IMR-90 (cell line): ENCODE data around the gene CD300LD. TPM values are rescaled to one million over a fixed set of nuclear protein-coding genes. Genes with fewer than 3 reads are reported as not detected.

Source experiments
- ATAC-seq: fragments of 200-7000 bp; cut with Tn5 transposase; 2 replicates; pipeline ENCODE4 v1.9.1; 2020; ENCODE audit warnings: low read depth, mild to moderate bottlenecking, moderate library complexity
- BruUV-seq: library from RNA; stranded (reverse); fragments of 400-500 nt; replicated peaks from 2 replicates; lab custom pipeline; 2021; lab: Mats Ljungman, UMichigan
- CTCF ChIA-PET: fragments of 300-600 bp; formaldehyde crosslinking; extraction: SDS; loops from one replicate; lab custom pipeline; 2021; ENCODE audit warnings: antibody characterized with exemption; lab: Yijun Ruan, JAX
- POLR2A ChIA-PET: fragments of 300-600 bp; sonication (Branson Sonifier 250); formaldehyde crosslinking; loops from one replicate; lab custom pipeline; 2022; ENCODE audit warnings: antibody characterized with exemption; ENCODE audit not compliant: unreplicated experiment; lab: Charles Lee
- DNase-seq: peaks from one replicate; pipeline ENCODE4 v3.0.0; 2013
- H2AFZ ChIP-seq: replicated peaks from 2 replicates; pipeline ENCODE3; 2013; ENCODE audit warnings: low read length, mild to moderate bottlenecking; ENCODE audit not compliant: poor library complexity
- H2AK5ac ChIP-seq: 2 replicates; pipeline ENCODE4 v1.6.1; 2013; ENCODE audit warnings: low read depth, low read length, inconsistent platforms
- H2AK9ac ChIP-seq: replicated peaks from 2 replicates; pipeline ENCODE3; 2013; ENCODE audit warnings: mild to moderate bottlenecking, low read depth, low read length, moderate library complexity; ENCODE audit not compliant: poor library complexity
- H2BK120ac ChIP-seq: 2 replicates; pipeline ENCODE4 v1.6.1; 2013; ENCODE audit warnings: low read depth, low read length, inconsistent platforms
- H2BK15ac ChIP-seq: 3 replicates; pipeline ENCODE4 v1.6.1; 2013; ENCODE audit warnings: low read depth, low read length, inconsistent platforms
- H2BK20ac ChIP-seq: 2 replicates; pipeline ENCODE4 v1.6.1; 2013; ENCODE audit warnings: low read depth, mild to moderate bottlenecking, inconsistent platforms, low read length, moderate library complexity
- H2BK5ac ChIP-seq: 2 replicates; pipeline ENCODE4 v1.6.1; 2013; ENCODE audit warnings: mild to moderate bottlenecking, low read depth, low read length, inconsistent platforms; ENCODE audit not compliant: poor library complexity, severe bottlenecking
- H3K14ac ChIP-seq: replicated peaks from 2 replicates; pipeline ENCODE4 v1.6.1; 2013; ENCODE audit warnings: low read depth, low read length, inconsistent platforms
- H3K18ac ChIP-seq: 2 replicates; pipeline ENCODE4 v1.6.1; 2013; ENCODE audit warnings: low read depth, low read length, control low read depth
- H3K23ac ChIP-seq: 2 replicates; pipeline ENCODE4 v1.6.1; 2013; ENCODE audit warnings: low read depth, low read length, inconsistent platforms
- H3K27ac ChIP-seq: 2 replicates; pipeline ENCODE4 v1.5.1; 2013; ENCODE audit warnings: mild to moderate bottlenecking, control low read depth, low read length; ENCODE audit not compliant: insufficient read depth
- H3K27me3 ChIP-seq: 2 replicates; pipeline ENCODE4 v1.6.1; 2013; ENCODE audit warnings: low read length; ENCODE audit not compliant: control insufficient read depth, insufficient read depth
- H3K36me3 ChIP-seq: 2 replicates; pipeline ENCODE4 v1.6.1; 2013; ENCODE audit warnings: low read length, mixed read lengths; ENCODE audit not compliant: control insufficient read depth, insufficient read depth
- H3K4ac ChIP-seq: 2 replicates; pipeline ENCODE4 v1.6.1; 2013; ENCODE audit warnings: low read depth, low read length, inconsistent platforms
- H3K4me1 ChIP-seq: 2 replicates; pipeline ENCODE4 v1.6.1; 2013; ENCODE audit warnings: low read length, mixed read lengths; ENCODE audit not compliant: control insufficient read depth, insufficient read depth
- H3K4me2 ChIP-seq: 2 replicates; pipeline ENCODE4 v1.6.1; 2013; ENCODE audit warnings: low read depth, mild to moderate bottlenecking, control low read depth, low read length, moderate library complexity
- H3K4me3 ChIP-seq: 2 replicates; pipeline ENCODE4 v1.5.1; 2013; ENCODE audit warnings: low read depth, mild to moderate bottlenecking, control low read depth, low read length, moderate library complexity; ENCODE audit not compliant: insufficient read depth
- H3K56ac ChIP-seq: 2 replicates; pipeline ENCODE4 v1.6.1; 2013; ENCODE audit warnings: low read length, inconsistent platforms; ENCODE audit not compliant: insufficient read depth; ENCODE audit errors: extremely low read depth
- H3K79me1 ChIP-seq, 2 experiments: 2 replicates each; pipeline ENCODE4 v1.6.1; 2013; ENCODE audit warnings: low read length in 2 of 2, inconsistent platforms in 1 of 2, low read depth in 1 of 2
- H3K9ac ChIP-seq: 2 replicates; pipeline ENCODE4 v1.6.1; 2013; ENCODE audit warnings: low read depth, low read length, control low read depth
- H3K9me1 ChIP-seq: 2 replicates; pipeline ENCODE4 v1.6.1; 2013; ENCODE audit warnings: low read length, inconsistent platforms; ENCODE audit not compliant: insufficient read depth
- H3K9me3 ChIP-seq: 2 replicates; pipeline ENCODE4 v1.6.1; 2013; ENCODE audit warnings: low read length; ENCODE audit not compliant: control insufficient read depth, insufficient read depth
- H4K20me1 ChIP-seq: 2 replicates; pipeline ENCODE4 v1.6.1; 2013; ENCODE audit warnings: low read length, inconsistent platforms; ENCODE audit not compliant: insufficient read depth
- H4K5ac ChIP-seq: 2 replicates; pipeline ENCODE4 v1.6.1; 2013; ENCODE audit warnings: mild to moderate bottlenecking, low read depth, low read length, control low read depth
- H4K8ac ChIP-seq, 2 experiments: 2 replicates each; pipeline ENCODE4 v1.6.1; 2013; ENCODE audit warnings: low read depth in 2 of 2, low read length in 2 of 2, control low read depth in 1 of 2, inconsistent platforms in 1 of 2
- H4K91ac ChIP-seq: 2 replicates; pipeline ENCODE4 v1.6.1; 2013; ENCODE audit warnings: low read depth, low read length, inconsistent platforms; ENCODE audit not compliant: insufficient read depth
- CTCF ChIP-seq: conservative IDR thresholded peaks from 2 replicates; pipeline ENCODE4 v1.5.1; 2012; ENCODE audit warnings: mild to moderate bottlenecking, low read depth, low read length, improper control_type of control experiment
- MXI1 ChIP-seq: IDR thresholded peaks from 2 replicates; pipeline ENCODE4 v1.6.1; 2012; ENCODE audit warnings: low read depth, mild to moderate bottlenecking, low read length, moderate library complexity, borderline replicate concordance
- RCOR1 ChIP-seq: IDR thresholded peaks from 2 replicates; pipeline ENCODE4 v1.6.1; 2012; ENCODE audit warnings: mild to moderate bottlenecking, low read length, improper control_type of control experiment; ENCODE audit not compliant: insufficient replicate concordance
- RFX5 ChIP-seq: IDR thresholded peaks from 2 replicates; pipeline ENCODE4 v1.8.0; 2012; ENCODE audit warnings: low read depth, mild to moderate bottlenecking, low read length, moderate library complexity
- WGBS, 2 experiments: methylation state at CpG; one replicate each; pipeline versions ENCODE4 v1.1.5 to v1.1.7; 2013; ENCODE audit warnings: missing lambda C conversion rate in 2 of 2; ENCODE audit not compliant: insufficient read length in 1 of 2; ENCODE audit errors: extremely low coverage in 2 of 2; 5-methylcytosine and 5-hydroxymethylcytosine counted together
- dilution Hi-C: fragments of 300-500 bp; cut with HindIII; formaldehyde crosslinking; loops from one replicate; pipeline ENCODE4 v1.14.3; 2018; ENCODE audit warnings: low sequenced_read_pairs; ENCODE audit not compliant: unreplicated experiment
- in situ Hi-C: fragments of 300-500 bp; cut with MboI; formaldehyde crosslinking; loops from 3 replicates; pipeline ENCODE4 v1.14.3; 2019; ENCODE audit warnings: low sequenced_read_pairs, inconsistent platforms, mixed read lengths
- intact Hi-C: fragments of 100-400 bp; cut with micrococcal nuclease; formaldehyde crosslinking; loops from 2 replicates; pipeline ENCODE4 v1.10.0; 2022
- polyA plus RNA-seq, 3 experiments: library from polyadenylated mRNA; depleted of rRNA; stranded (reverse); fragments of >200 nt; gene quantifications; 2 replicates each; pipeline ENCODE4 v1.2.3, GENCODE V29; 2012; ENCODE audit warnings: low replicate concordance in 1 of 3
- total RNA-seq: library from RNA; depleted of rRNA; stranded (reverse); fragments of >200 nt; gene quantifications from 2 replicates; pipeline ENCODE4 v1.2.3, GENCODE V29; 2012

CD300LD gene
- total and polyA plus RNA-seq, 2 of the 4 experiments (the other 2 are of a cell fraction) = not detected

DNA sequence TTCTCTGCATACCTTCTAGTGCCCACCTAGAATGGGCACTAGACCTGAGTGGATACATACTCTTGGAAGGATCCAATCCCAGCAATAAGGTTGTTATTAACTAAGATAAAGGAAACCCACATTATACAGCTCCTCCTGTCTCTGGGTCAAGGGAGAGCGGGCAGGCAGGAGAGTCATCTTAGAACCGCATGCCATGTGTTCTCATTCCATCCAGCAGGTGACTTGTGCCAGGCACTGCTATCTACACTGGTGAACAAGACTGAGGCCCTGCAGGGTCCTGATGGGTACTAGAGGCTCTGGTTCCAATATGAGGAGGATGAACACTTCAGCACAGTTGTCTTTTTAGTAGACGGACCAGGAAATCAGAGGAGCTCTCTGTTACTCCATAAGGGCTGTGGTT lies 18.9 kb downstream of the CD300LD start:
- BruUV-seq = no TSS peak
- Histone ChIP-seq H4K5ac (no peak overlapping the region), H2BK20ac (no peak overlapping the region), H2AFZ (no peak overlapping the region), H3K23ac (no peak overlapping the region), H3K18ac (no peak overlapping the region), H3K4me2 (no peak overlapping the region), H3K9me1 (no peaks in the 10 kb centered on the region), H4K8ac (no peak overlapping the region), H3K27ac (no peak overlapping the region), H3K4me1 (no peaks in the 10 kb centered on the region), H2BK5ac (no peak overlapping the region), H3K27me3 (no peaks in the 10 kb centered on the region), H2BK120ac (no peak overlapping the region), H3K9ac (no peak overlapping the region), H2AK5ac (no peak overlapping the region), H2BK15ac (no peak overlapping the region), H3K4me3 (no peak overlapping the region), H3K79me1 (no peaks in the 10 kb centered on the region), H4K20me1 (no peaks in the 10 kb centered on the region), H3K56ac (no peak overlapping the region), H3K4ac (no peak overlapping the region), H3K14ac (no peak overlapping the region), H2AK9ac (no peak overlapping the region), H4K91ac (no peak overlapping the region), H3K9me3 (peaks cover 19% of the 10 kb centered on the region), H3K36me3 (no peaks in the 10 kb centered on the region)
- CTCF ChIA-PET = no interaction called here
- POLR2A ChIA-PET = no interaction called here
- intact Hi-C loops = no loop called here
- TF ChIP-seq RCOR1 (no peak), RFX5 (no peak), CTCF (no peak), MXI1 (no peak)
- dilution Hi-C loops = no loop called here
- in situ Hi-C loops = no loop called here
- DNase-seq (no peak), ATAC-seq (no peak)
- 60% methylated on average over 1 of the region's 3 CpGs; no CpG with 5 or more reads in 1 of the 2 experiments for WGBS, 2 experiments
